ENCODE measurements around the gene POR. TPM values are rescaled to one million over a fixed set of nuclear protein-coding genes. Genes with fewer than 3 reads are reported as not detected.
A peak's percentile ranks its signal among the peaks of the same experiment; 100 is the strongest.

Gene POR
- total and polyA plus RNA-seq, 9 donors = 30.4 to 42.7 (median 35.2) TPM

DNA sequence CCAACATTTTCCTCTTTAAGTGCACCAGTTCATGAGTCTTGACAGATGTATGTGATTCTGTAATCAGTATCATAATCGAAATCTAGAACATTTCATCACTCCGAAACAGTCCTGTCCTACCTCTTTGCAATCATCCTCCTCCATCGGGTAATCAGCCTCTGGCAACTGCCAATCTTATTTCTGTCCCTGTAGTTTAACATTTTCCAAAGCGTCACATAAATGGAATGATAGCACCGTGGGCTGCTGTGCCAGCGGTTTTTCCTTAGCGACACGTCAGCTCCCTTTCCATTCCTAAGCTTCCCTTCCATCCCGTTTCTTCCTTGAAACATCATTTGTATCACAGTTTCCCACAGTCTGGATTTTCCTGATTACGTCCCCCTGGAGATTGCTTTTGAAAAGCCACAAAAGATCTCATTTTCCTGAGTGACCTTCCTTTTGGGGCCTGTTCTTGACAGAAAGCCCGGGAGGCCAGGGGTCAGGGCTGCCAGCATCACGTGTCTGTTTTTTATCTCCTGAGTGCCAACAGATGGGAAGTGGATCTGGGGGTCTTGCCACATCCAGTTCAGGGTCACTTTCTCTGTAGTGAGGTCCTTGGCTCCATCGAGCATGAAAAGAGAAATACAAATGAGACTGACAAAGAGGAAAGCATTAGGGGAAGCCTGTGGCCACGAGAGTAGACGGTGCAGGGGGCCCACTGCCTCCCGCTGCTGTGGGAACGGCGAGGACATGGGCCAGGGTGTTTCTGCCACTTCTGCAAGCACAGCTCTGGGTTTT, 47.8 kb downstream of the POR start:
- Histone ChIP-seq H3K27ac (ENCODE audit: low read length) (peak overlapping the region; percentile 84), H3K4me1 (ENCODE audit: control insufficient read depth, insufficient read depth, low read length) (peaks cover 45% of the 10 kb centered on the region), H3K27me3 (ENCODE audit: control insufficient read depth, insufficient read depth, low read length) (no peaks in the 10 kb centered on the region), H3K36me3 (ENCODE audit: control insufficient read depth, insufficient read depth, low read length) (peaks cover 15% of the 10 kb centered on the region), H3K4me3 (ENCODE audit: low read length) (no peak overlapping the region), H3K9me3 (replicated peaks; ENCODE audit: control insufficient read depth, low read depth, low read length) (no peaks in the 10 kb centered on the region)
- 29% methylated on average over 14 of the region's 18 CpGs for WGBS (ENCODE audit: insufficient coverage)
- peak; percentile 86 for DNase-seq

- Histone ChIP-seq H3K27ac (ENCODE audit: low read length) (peak overlapping the region; percentile 84), H3K9me3 (replicated peaks; ENCODE audit: control insufficient read depth, low read depth, low read length) (no peaks in the 10 kb centered on the region), H3K27me3 (ENCODE audit: control insufficient read depth, insufficient read depth, low read length) (no peaks in the 10 kb centered on the region), H3K4me3 (ENCODE audit: low read length) (no peak overlapping the region), H3K4me1 (ENCODE audit: control insufficient read depth, insufficient read depth, low read length) (peaks cover 52% of the 10 kb centered on the region), H3K36me3 (ENCODE audit: control insufficient read depth, insufficient read depth, low read length) (peaks cover 14% of the 10 kb centered on the region)
- DNase-seq = peak; percentile 46
- 65% methylated on average over 8 of the region's 9 CpGs for WGBS (ENCODE audit: insufficient coverage)
These were observed 48.5 kb downstream of the POR start for GRCh38 chr7:75963381-75963995.

GRCh38 chr7:75965617-75966016, 50.7 kb downstream of the POR start:
- H3K27me3 ChIP-seq (ENCODE audit: control insufficient read depth, insufficient read depth, low read length) = no peaks in the 10 kb centered on the region
- DNase-seq = no peak
- peaks cover 11% of the 10 kb centered on the region for H3K36me3 ChIP-seq (ENCODE audit: control insufficient read depth, insufficient read depth, low read length)
- H3K9me3 ChIP-seq (replicated peaks; ENCODE audit: control insufficient read depth, low read depth, low read length) = no peaks in the 10 kb centered on the region
- H3K27ac ChIP-seq (ENCODE audit: low read length) = peak overlapping the region; percentile 95
- H3K4me3 ChIP-seq (ENCODE audit: low read length) = no peak overlapping the region
- WGBS (ENCODE audit: insufficient coverage) = 65% methylated on average over 13 of the region's 13 CpGs
- H3K4me1 ChIP-seq (ENCODE audit: control insufficient read depth, insufficient read depth, low read length) = peaks cover 68% of the 10 kb centered on the region

DNA sequence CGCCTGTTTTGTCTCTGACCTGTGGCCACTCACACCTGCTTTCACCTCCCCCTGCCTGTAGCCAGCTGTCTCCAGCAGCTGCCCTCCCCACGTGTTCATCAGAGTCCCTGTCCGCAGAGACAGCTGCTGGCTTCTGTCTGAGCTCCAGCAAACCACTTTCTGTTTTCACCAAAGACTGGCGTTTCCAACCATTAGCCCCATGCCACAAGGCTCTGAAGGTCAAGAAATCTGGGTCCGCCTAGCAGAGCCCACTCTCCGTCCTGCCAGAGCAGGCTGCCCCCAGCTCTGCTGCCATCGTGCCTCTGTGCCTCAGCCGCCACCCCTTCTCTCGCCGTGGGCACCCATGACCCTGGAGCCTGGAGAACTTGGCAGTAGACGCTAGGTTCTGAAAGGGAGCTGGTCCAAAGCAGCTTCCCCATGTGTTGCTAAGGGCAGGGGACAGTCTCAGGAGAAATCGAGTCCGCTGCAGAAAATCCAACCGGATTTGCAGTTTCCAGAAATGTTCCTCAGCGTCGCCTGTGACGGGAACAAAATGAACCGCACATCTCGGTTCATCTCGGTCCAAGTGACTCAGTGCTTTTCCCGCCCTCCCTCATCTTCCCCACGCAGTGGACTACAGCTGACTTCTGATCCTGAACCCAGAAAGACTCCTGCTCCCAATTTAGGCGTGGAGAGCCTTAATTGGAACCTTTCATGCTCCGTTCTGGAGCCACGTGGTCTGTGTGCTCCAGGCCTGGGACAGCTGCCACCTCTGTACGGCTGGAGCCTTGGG, 51.4 kb downstream of the POR start:
- Histone ChIP-seq H3K4me1 (ENCODE audit: control insufficient read depth, insufficient read depth, low read length) (peaks cover 70% of the 10 kb centered on the region), H3K27ac (ENCODE audit: low read length) (peak overlapping the region; percentile 95), H3K4me3 (ENCODE audit: low read length) (peak overlapping the region; percentile 24), H3K27me3 (ENCODE audit: control insufficient read depth, insufficient read depth, low read length) (no peaks in the 10 kb centered on the region), H3K9me3 (replicated peaks; ENCODE audit: control insufficient read depth, low read depth, low read length) (no peaks in the 10 kb centered on the region), H3K36me3 (ENCODE audit: control insufficient read depth, insufficient read depth, low read length) (peaks cover 11% of the 10 kb centered on the region)
- 27% methylated on average over 20 of the region's 26 CpGs for WGBS (ENCODE audit: insufficient coverage)
- peak; percentile 93 for DNase-seq

- no peak for DNase-seq
- Histone ChIP-seq H3K4me1 (ENCODE audit: control insufficient read depth, insufficient read depth, low read length) (peaks cover 76% of the 10 kb centered on the region), H3K9me3 (replicated peaks; ENCODE audit: control insufficient read depth, low read depth, low read length) (no peaks in the 10 kb centered on the region), H3K27ac (ENCODE audit: low read length) (peak overlapping the region; percentile 95), H3K4me3 (ENCODE audit: low read length) (no peak overlapping the region), H3K36me3 (ENCODE audit: control insufficient read depth, insufficient read depth, low read length) (peaks cover 11% of the 10 kb centered on the region), H3K27me3 (ENCODE audit: control insufficient read depth, insufficient read depth, low read length) (no peaks in the 10 kb centered on the region)
- WGBS (ENCODE audit: insufficient coverage) = 86% methylated on average over 3 of the region's 11 CpGs
These were observed 52.1 kb downstream of the POR start for GRCh38 chr7:75967055-75967454.

GRCh38 chr7:75967487-75967997, 52.6 kb downstream of the POR start:
- Histone ChIP-seq H3K36me3 (ENCODE audit: control insufficient read depth, insufficient read depth, low read length) (peaks cover 16% of the 10 kb centered on the region), H3K4me1 (ENCODE audit: control insufficient read depth, insufficient read depth, low read length) (peaks cover 77% of the 10 kb centered on the region)
- WGBS (ENCODE audit: insufficient coverage) = 24% methylated on average over 8 of the region's 13 CpGs

GRCh38 chr7:75968012-75968411, 53.1 kb downstream of the POR start:
- Histone ChIP-seq H3K4me1 (ENCODE audit: control insufficient read depth, insufficient read depth, low read length) (peaks cover 73% of the 10 kb centered on the region), H3K27me3 (ENCODE audit: control insufficient read depth, insufficient read depth, low read length) (no peaks in the 10 kb centered on the region), H3K9me3 (replicated peaks; ENCODE audit: control insufficient read depth, low read depth, low read length) (no peaks in the 10 kb centered on the region), H3K4me3 (ENCODE audit: low read length) (no peak overlapping the region), H3K27ac (ENCODE audit: low read length) (peak overlapping the region; percentile 95), H3K36me3 (ENCODE audit: control insufficient read depth, insufficient read depth, low read length) (peaks cover 16% of the 10 kb centered on the region)
- no peak for DNase-seq
- WGBS (ENCODE audit: insufficient coverage) = 81% methylated on average over 5 of the region's 10 CpGs

More at GRCh38 chr7:75967487-75967997, 52.6 kb downstream of the POR start:
- Histone ChIP-seq H3K27me3 (ENCODE audit: control insufficient read depth, insufficient read depth, low read length) (no peaks in the 10 kb centered on the region), H3K9me3 (replicated peaks; ENCODE audit: control insufficient read depth, low read depth, low read length) (no peaks in the 10 kb centered on the region), H3K4me3 (ENCODE audit: low read length) (no peak overlapping the region), H3K27ac (ENCODE audit: low read length) (peak overlapping the region; percentile 95)
- peak; percentile 87 for DNase-seq

GRCh38 chr7:75968561-75969001, 53.6 kb downstream of the POR start:
- no peak overlapping the region for H3K27ac ChIP-seq (ENCODE audit: low read length)
- no peak overlapping the region for H3K4me3 ChIP-seq (ENCODE audit: low read length)
- peaks cover 67% of the 10 kb centered on the region for H3K4me1 ChIP-seq (ENCODE audit: control insufficient read depth, insufficient read depth, low read length)
- no peaks in the 10 kb centered on the region for H3K9me3 ChIP-seq (replicated peaks; ENCODE audit: control insufficient read depth, low read depth, low read length)
- WGBS (ENCODE audit: insufficient coverage) = 90% methylated on average over 12 of the region's 12 CpGs
- H3K27me3 ChIP-seq (ENCODE audit: control insufficient read depth, insufficient read depth, low read length) = no peaks in the 10 kb centered on the region
- peaks cover 16% of the 10 kb centered on the region for H3K36me3 ChIP-seq (ENCODE audit: control insufficient read depth, insufficient read depth, low read length)
- no peak for DNase-seq

DNA sequence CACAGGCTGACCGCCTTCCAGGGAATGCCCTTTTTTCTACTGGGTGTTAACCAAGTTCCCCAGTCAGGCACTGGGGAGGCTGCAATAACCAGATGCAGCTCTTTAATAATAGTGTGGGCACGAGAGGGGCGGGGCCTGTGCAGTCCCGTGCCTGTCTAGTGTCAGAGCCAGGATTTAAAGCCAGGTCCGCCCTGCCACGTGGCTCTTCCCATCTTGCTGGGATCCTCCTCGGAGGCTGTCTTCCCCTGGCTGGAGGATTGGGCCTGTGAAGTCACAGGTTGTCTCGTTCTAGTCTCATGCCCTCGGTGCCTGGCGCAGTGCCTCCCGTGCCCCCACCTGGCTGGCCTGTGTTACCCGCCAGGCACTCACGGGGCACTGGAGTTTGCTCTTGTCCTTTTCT, 54.2 kb downstream of the POR start:
- H3K4me3 ChIP-seq (ENCODE audit: low read length) = no peak overlapping the region
- WGBS (ENCODE audit: insufficient coverage) = 74% methylated on average over 6 of the region's 13 CpGs
- H3K27ac ChIP-seq (ENCODE audit: low read length) = no peak overlapping the region
- no peaks in the 10 kb centered on the region for H3K9me3 ChIP-seq (replicated peaks; ENCODE audit: control insufficient read depth, low read depth, low read length)
- peaks cover 66% of the 10 kb centered on the region for H3K4me1 ChIP-seq (ENCODE audit: control insufficient read depth, insufficient read depth, low read length)
- no peak for DNase-seq
- peaks cover 19% of the 10 kb centered on the region for H3K36me3 ChIP-seq (ENCODE audit: control insufficient read depth, insufficient read depth, low read length)
- no peaks in the 10 kb centered on the region for H3K27me3 ChIP-seq (ENCODE audit: control insufficient read depth, insufficient read depth, low read length)

Measured in muscle of leg (tissue), 11 donors.